GM19397 (cell line): Measurements from ENCODE around the gene GYPE.
"Not testable (repeated sequence)": the region's sequence is repeated elsewhere in the genome, so short reads cannot be mapped to it uniquely, and the experiment has no call there.

Experiments used
- ATAC-seq: cut with Tn5 transposase; IDR thresholded peaks from one replicate; pipeline ENCODE4 v1.9.1; 2021; ENCODE audit warnings: mild to moderate bottlenecking, moderate library complexity; ENCODE audit not compliant: unreplicated experiment

The GYPE gene

DNA sequence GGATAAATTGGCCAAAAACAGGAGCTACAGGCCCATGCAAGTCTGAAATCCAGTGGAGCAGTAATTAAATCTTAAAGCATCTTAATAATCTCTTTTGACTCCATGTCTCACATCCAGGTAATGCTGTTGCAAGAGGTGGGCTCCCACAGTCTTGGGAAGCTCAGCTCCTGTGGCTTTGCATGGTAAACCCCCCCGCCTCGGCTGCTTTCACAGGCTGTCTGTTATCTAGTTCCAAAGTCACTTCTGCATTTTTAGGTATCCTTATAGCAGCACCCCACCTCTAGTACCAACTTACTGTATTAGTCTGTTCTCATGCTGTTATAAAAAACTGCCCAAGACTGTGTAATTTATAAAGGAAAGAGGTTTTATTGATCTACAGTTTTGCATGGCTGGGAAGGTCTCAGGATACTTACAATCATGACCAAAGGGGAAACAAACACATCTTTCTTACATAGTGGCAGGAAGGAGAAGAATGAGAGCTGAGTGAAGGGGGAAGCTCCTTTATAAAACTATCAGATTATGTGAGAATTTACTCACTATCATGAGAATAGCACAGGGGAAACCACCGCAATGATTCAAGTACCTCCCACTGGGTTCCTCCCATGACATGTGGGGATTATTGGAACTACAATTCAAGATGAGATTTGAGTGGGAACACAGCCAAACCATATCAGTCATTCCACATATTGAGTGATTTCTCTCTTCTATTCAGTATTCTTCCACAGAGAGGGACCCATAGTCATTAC, 34.7 kb downstream of the GYPE start:
- not testable (repeated sequence) for ATAC-seq

DNA sequence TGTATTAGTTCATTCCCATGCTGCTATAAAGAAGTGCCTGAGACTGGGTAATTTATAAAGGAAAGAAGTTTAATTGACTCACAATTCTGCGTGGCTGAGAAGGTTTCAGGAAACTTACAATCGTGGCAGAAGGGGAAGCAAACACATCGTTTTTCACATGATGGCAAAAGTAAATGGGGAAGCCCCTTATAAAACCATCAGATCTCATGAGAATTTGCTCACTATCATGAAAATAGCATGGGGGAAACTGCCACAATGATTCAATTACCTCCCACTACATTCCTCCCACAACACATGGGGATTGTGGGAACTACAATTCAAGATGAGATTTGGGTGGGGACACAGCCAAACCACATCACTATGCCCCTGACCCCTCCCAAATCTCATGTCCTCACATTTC, 35.4 kb downstream of the GYPE start:
- ATAC-seq = not testable (repeated sequence)

DNA sequence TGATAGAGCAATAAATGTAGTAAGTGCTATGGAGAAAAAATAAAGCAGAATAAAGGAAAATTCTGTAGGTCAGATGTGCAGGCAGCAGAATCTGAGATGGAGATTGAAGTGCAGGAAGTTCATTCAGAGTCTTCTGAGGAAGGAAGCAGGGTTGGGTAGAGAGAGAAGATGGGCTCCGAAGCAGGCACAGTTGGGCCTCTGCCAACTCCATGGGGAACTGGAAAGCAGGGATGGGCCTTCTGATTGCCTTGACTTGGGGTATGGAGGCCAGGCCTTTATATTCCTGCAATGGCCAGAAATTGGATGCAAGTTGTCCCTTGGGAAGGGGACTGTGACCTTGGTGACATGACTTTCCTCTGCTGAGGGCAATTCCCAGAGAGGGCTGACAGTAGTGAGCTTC, 42.6 kb downstream of the GYPE start:
- not testable (repeated sequence) for ATAC-seq

DNA sequence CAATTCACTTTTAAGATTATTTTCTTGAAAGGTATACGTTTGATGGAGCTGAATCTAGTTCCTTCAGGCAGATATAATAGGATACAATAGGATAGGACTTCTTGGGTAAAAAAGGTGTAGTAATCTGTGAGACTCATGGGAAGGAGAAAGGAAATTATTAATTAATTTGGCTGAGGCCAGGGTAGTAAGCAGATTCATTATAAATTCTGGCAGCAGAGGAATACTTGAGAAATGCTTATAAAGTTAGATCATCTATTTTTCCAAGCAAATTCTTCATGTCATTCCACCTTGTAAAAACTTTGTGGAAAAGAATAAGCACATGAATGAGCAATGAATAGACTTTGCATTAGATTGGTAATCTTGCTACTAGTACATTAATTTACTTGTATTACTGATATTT, 46.9 kb downstream of the GYPE start:
- no peak for ATAC-seq

DNA sequence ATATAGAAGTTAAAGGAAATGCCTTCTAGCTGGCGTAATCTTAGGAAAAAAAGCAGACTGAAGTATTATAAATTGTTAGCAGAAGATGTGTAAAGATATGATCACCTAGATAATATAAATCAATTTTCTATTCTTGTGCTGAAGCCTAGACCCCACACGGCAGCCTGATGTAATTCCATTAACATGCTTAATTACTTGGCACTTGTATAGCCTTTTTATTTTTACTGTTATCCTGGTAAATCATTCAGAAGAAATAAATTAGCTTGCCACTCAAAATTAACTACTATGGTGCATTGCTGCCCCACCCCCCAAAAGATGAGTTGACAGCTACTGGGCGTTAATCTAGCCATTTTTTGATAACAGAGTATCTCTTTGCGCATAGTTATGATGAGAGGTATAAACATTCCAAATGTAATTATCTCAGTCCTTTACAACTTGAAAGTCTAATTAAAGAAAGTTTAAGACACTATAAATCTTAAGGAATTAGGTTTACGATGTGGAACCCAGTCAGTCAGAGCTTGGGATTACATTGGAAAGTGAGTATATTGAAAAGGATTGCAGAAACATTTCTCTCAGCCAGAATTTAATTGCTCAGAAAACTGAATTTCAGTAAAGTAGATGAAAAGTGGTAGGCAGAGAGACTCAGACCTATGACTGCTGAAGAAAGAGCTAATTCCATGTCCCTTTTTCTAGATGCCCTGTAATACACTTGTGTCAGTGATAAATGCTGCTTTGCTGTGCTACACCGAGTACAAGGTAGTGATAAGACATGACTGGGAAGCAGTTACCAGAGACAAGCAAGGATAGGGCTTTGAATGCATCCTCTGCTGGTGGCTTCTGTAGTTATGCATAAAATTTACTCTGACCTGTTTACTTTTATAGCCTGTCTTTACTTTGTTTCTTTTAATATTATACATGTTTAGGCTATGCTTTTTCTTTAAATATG, 47.7 kb downstream of the GYPE start:
- not testable (repeated sequence) for ATAC-seq

DNA sequence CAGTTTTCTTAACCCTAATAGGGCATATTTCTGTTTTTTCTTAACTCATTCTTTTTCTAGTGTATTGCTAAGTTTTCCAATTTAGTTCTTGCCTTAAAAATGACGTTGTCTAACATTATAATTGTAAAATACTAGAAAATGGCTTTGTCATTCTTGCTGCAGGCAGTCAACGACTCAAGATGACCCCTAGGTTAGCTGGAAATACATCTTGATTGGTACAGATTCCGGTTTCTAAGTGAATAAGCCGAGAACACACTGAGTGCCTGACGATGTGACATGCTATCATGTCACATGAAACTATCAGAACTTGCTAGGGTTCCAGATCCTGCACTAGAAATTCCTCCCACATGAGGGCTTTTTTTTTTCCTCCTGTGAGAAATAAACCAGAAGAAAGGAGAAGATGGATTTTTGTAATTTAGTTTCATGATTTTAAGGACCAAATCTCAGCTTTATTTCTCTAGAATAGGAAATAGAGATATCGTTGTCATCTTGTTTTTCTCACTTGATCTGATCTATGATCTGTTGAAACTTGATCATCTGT, 49.3 kb downstream of the GYPE start:
- not testable (repeated sequence) for ATAC-seq

DNA sequence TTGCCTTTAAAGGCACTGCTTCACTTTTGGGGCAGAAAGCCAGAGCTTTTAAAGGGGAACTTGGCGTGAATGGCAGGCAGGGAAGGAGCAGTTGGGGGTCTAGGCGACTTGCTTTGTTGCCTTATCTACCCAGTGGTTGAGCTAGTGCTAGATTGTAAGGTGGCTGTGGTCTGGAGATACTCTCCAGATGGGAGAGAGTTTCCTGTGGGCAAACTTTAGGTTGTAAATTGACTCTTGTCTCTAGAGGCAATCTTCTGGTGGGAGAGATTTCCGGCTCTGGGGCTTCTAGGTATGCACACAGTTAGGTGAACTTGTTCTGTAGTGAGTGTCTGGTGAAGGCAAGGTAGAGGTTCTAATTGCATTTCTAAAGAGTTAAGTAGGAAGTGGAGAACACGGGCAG, 50.7 kb downstream of the GYPE start:
- ATAC-seq = not testable (repeated sequence)

DNA sequence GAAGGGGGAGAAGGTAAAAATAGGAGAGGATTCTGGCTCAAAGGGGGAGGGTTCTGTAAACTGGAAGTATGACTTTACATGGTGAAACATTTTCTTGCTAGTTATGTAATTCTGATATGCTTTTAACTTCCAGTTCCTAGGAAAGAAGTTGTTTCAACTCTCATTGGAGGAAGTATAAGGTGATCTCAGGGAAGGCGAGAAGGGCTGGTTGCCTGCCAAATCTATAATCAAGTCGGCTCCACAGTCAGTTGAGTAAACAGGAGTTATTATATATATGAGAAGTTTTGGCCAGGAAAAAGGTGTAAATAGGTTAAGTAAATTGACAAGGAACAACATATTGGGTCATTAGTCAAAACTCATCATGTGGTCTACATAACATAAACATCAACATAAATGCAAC, 56.1 kb downstream of the GYPE start:
- not testable (repeated sequence) for ATAC-seq

DNA sequence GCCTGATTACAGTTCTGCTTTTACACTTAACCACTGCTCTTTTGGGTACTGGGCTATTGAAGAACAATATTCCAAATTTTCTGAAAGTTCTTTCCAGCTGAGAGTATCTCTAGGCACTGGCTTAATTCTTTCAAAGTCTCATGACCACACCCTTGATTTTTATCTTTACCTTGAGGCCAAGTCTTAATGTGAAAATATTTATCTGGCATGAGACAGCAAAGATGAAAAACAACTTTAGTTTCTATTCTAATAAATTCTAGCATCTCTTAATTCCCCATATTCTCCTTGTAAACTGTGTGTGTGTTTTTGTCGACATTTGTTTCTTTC, 61.9 kb downstream of the GYPE start:
- not testable (repeated sequence) for ATAC-seq

DNA sequence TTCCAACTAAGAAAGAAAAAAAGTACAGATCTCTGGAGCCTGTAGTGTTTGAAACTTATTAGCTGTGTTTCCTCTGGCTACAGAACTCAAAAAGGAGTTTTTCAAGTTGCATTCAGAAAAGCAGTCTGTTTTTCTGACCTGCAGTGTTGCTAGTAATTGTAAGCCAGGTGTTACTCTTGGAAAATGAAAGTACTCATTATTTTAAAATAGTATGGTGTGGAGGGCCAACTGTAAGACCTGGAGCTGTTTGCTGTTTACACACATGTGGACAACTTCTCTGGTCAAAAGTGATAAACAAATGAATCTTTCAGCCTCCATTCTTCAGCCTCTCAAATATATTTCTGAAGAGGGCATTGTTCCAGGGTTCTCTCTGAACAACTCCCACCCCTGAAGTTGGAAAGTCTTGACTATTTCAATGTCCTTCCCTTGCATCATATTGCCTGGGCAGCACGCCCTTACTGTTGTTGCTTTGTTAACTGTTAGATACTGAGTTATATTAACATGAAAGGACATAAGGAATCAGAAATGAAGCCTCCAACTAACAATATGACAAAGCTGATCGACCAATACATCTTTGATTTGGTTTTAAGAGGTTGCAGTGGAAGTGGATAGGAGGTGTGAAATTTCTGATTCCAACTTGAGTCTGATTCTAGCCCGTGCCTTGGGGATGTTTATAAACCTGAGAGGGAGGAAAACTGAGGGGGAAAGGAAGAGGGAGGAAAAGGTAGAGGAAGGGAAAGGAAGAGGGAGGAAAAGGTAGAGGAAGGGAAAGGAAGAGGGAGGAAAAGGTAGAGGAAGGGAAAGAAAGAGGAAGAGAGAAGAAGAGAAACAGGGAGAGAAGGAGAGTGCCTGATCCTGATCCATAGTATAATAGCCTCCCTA, 62.5 kb downstream of the GYPE start:
- ATAC-seq = not testable (repeated sequence)

DNA sequence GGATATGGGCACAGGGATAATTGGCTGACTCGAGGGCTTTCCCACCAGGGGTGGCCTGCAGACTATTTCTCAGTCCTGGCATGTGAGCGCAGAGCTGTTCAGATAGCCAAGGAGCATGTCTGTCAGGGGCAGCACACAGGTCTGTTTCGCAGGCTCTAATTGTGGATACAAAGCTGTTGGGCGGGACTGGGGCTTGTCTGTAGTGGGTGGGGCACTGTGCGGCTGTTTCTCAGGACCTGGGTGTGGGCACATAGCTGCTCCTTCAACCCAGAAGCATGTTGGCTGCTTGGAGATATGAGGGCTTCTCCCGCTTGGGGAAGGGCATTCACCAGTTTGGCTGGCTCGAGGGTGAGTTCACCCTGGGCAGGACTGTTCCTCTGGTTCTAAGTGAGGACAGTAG, 65.9 kb downstream of the GYPE start:
- ATAC-seq = not testable (repeated sequence)

DNA sequence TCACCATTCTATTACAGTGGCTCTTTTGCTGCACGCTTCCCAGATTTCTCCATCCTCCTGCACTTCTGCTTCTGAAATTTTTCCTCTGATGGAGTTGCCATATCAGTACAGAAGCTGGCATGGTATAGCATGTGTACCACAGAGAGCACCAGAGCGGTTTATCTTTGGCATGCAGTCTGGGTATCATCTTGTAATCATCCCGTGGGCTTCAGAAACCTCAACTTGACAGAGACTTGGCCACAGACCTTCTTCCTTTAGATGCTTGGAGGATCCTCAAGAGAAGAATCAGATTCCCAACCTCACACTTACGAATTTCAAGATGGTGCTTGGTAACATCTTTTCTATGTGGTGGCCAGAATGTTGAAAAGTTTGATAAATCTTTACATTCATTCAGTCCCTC, 71.2 kb downstream of the GYPE start:
- ATAC-seq = not testable (repeated sequence)

DNA sequence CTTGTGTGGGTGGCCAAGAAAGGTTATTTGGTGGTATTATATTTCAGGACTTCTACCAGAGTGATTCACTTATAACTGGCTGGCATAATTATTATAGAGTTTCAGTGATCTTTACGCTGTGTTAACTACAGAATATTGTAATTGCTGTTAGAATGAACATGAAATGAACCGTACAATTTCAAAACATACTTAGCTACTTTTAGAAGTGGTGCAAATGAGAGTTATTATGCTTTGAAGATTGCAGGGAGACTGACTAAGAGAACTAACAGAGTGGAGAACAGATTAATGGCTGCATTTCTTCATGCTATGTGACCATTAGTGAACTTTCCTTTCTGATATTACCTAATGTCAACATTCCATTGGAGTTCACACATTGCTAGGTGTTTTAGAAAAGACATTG, 71.7 kb downstream of the GYPE start:
- not testable (repeated sequence) for ATAC-seq

DNA sequence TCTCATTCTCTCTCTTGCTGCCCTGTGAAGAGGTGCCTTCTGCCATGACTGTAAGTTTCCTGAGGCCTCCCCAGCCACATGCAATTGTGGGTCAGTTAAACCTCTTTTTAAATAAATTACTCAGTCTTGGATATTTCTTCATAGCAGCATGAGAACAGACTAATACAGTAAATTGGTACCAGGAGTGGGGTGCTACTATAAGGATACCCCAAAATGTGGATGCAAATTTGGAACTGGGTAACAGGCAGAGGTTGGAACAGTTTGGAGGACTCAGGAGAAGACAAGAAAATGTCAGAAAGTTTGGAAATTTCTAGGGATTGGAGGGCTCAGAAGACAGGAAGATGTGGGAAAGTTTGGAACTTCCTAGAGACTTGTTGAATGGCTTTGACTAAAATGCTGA, 74.8 kb downstream of the GYPE start:
- not testable (repeated sequence) for ATAC-seq

DNA sequence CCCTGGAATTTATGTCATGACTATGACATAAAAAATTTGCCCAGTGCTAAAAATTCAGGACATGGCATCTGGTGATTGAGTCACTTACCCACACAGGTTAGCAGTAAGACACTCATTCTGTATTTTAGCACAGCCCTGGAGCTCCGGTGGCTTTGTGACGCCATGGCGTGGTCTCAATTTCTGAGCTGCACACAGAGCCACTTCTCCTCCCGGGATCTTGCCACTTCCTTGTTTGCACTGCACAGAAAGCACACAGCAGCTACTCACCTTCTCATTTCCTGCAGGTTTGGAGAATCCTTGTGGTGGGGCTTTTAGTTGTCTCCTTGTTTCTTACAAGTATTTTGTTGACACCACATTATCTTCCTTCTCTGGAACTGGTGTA, 76.1 kb downstream of the GYPE start:
- not testable (repeated sequence) for ATAC-seq
